Keratinocyte (primary cell): ENCODE measurements around the gene LARGE1. TPM values are rescaled to one million over a fixed set of nuclear protein-coding genes. Genes with fewer than 3 reads are reported as not detected.

ENCODE experiments used
- DNase-seq: peaks from one replicate; pipeline ENCODE4 v3.0.0-alpha.2; 2011; ENCODE audit warnings: low read depth, missing footprints, low spot score
- FAIRE-seq: peaks from 2 replicates; lab custom pipeline; 2011; peaks lifted over from hg19 to GRCh38; lab: Jason Lieb, UNC
- H2AFZ ChIP-seq: 2 replicates; pipeline ENCODE4 v1.6.0; 2012; ENCODE audit warnings: low read length, control low read depth, inconsistent platforms; ENCODE audit not compliant: control insufficient read depth
- H3K27ac ChIP-seq: 2 replicates; pipeline ENCODE4 v1.5.1; 2011; ENCODE audit warnings: low read length; ENCODE audit not compliant: control insufficient read depth, insufficient read depth
- H3K27me3 ChIP-seq: 3 replicates; pipeline ENCODE4 v1.6.0; 2011; ENCODE audit warnings: low read length; ENCODE audit not compliant: control insufficient read depth, insufficient read depth; ENCODE audit errors: extremely low read depth
- H3K36me3 ChIP-seq, 2 experiments: 2 replicates in 1 of 2; 3 replicates in 1 of 2; pipeline ENCODE4 v1.5.1; 2011; ENCODE audit warnings: low read length in 2 of 2, mild to moderate bottlenecking in 1 of 2; ENCODE audit not compliant: control insufficient read depth in 2 of 2, insufficient read depth in 2 of 2; ENCODE audit errors: extremely low read depth in 1 of 2
- H3K4me1 ChIP-seq: 3 replicates; pipeline ENCODE4 v1.5.1; 2011; ENCODE audit warnings: low read length; ENCODE audit not compliant: control insufficient read depth, insufficient read depth; ENCODE audit errors: extremely low read depth
- H3K4me2 ChIP-seq: 3 replicates; pipeline ENCODE4 v1.6.0; 2011; ENCODE audit warnings: low read depth, low read length; ENCODE audit not compliant: control insufficient read depth, insufficient read depth; ENCODE audit errors: extremely low read depth
- H3K4me3 ChIP-seq, 3 experiments: fragments of 200-600 bp in 1 of 3; sonication (generic) in 1 of 3; 2 replicates in 2 of 3; 3 replicates in 1 of 3; pipeline ENCODE4 v1.5.1; 2011 to 2016; ENCODE audit warnings: low read length in 3 of 3, mild to moderate bottlenecking in 3 of 3, control low read depth in 2 of 3, inconsistent platforms in 1 of 3, low read depth in 1 of 3, mixed read lengths in 1 of 3, mixed run types in 1 of 3, moderate library complexity in 1 of 3; ENCODE audit not compliant: control insufficient read depth in 2 of 3, insufficient read depth in 2 of 3; ENCODE audit errors: extremely low read depth in 1 of 3
- H3K79me2 ChIP-seq: 2 replicates; pipeline ENCODE4 v1.6.0; 2012; ENCODE audit warnings: low read length; ENCODE audit not compliant: control insufficient read depth, insufficient read depth
- H3K9ac ChIP-seq: 3 replicates; pipeline ENCODE4 v1.6.0; 2011; ENCODE audit warnings: low read length; ENCODE audit not compliant: control insufficient read depth, insufficient read depth; ENCODE audit errors: extremely low read depth
- H3K9me1 ChIP-seq: 3 replicates; pipeline ENCODE4 v1.6.0; 2011; ENCODE audit warnings: low read length; ENCODE audit not compliant: control insufficient read depth, insufficient read depth; ENCODE audit errors: extremely low read depth
- H3K9me3 ChIP-seq: 2 replicates; pipeline ENCODE4 v1.5.1; 2012; ENCODE audit warnings: low read depth, low read length; ENCODE audit not compliant: control insufficient read depth
- H4K20me1 ChIP-seq: 3 replicates; pipeline ENCODE4 v1.6.0; 2011; ENCODE audit warnings: low read length; ENCODE audit not compliant: control insufficient read depth, insufficient read depth; ENCODE audit errors: extremely low read depth
- EZH2 ChIP-seq: IDR thresholded peaks from one replicate; pipeline ENCODE4 v1.6.1; 2012; ENCODE audit warnings: inconsistent platforms, mild to moderate bottlenecking, low read length, moderate library complexity
- dilution Hi-C: fragments of 300-500 bp; cut with MboI; formaldehyde crosslinking; loops from one replicate; pipeline ENCODE4 v1.7.0; 2020; ENCODE audit warnings: low sequenced_read_pairs; ENCODE audit not compliant: extremely low pct_ligation_motif_present
- polyA plus RNA-seq, 5 experiments: library from polyadenylated mRNA; depleted of rRNA in 3 of 5; stranded (reverse) in 3 of 5; stranded (forward) in 1 of 5; unstranded in 1 of 5; fragments of >200 nt; gene quantifications; 1 replicate in 1 of 5; 2 replicates in 3 of 5; 3 replicates in 1 of 5; pipeline versions ENCODE4 v1.2.1 to v1.2.3, GENCODE V29; 2011 to 2012; ENCODE audit warnings: missing spikeins in 2 of 5, low read depth in 1 of 5, low replicate concordance in 1 of 5
- TF ChIP-seq, protein P1 (sequence below), 3 experiments: IDR thresholded peaks in 1 of 3; conservative IDR thresholded peaks in 1 of 3; optimal IDR thresholded peaks in 1 of 3; 2 replicates in 2 of 3; 3 replicates in 1 of 3; pipeline versions ENCODE3 to v1.5.1; 2011; ENCODE audit warnings: low read length in 3 of 3, mild to moderate bottlenecking in 3 of 3, moderate library complexity in 2 of 3, control low read depth in 1 of 3, inconsistent platforms in 1 of 3; ENCODE audit not compliant: insufficient read depth in 2 of 3; ENCODE audit errors: extremely low read depth in 1 of 3

Gene LARGE1
- polyA plus RNA-seq, 1 donor (not counting 4 experiments of a cell fraction or from before 2014, with no cell fraction given) = 4.5 TPM

DNA sequence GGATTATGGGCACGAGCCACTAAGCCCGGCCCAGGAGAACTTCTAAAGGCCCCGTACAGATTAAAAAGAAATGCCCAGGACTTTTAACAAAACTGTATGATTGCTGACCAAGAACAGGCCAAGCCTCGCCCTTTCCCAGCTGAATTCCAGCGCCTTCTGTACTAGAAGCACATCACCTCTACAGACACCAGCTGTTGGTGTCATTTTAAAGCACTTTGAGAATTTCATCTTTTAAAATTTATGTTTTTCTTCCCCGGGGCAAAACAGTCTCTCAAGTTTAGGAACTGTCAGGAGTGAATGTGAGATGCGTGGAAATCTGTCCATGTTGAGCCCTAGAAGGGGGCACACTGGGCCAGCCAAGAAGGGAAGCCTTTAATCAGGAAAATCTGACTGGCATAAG lies 362.4 kb downstream of the LARGE1 start:
- dilution Hi-C loops = no loop called here
- no peaks in the 10 kb centered on the region for H4K20me1 ChIP-seq
- no peak for FAIRE-seq
- H3K27me3 ChIP-seq = no peaks in the 10 kb centered on the region
- H3K9me3 ChIP-seq = no peaks in the 10 kb centered on the region
- H3K4me2 ChIP-seq = no peak overlapping the region
- no peaks in the 10 kb centered on the region for H3K36me3 ChIP-seq
- DNase-seq = no peak
- H3K9me1 ChIP-seq = no peaks in the 10 kb centered on the region
- H3K4me1 ChIP-seq = no peaks in the 10 kb centered on the region
- no peak overlapping the region for H3K4me3 ChIP-seq
- TF ChIP-seq EZH2 = no peak
- TF ChIP-seq, protein P1, sequence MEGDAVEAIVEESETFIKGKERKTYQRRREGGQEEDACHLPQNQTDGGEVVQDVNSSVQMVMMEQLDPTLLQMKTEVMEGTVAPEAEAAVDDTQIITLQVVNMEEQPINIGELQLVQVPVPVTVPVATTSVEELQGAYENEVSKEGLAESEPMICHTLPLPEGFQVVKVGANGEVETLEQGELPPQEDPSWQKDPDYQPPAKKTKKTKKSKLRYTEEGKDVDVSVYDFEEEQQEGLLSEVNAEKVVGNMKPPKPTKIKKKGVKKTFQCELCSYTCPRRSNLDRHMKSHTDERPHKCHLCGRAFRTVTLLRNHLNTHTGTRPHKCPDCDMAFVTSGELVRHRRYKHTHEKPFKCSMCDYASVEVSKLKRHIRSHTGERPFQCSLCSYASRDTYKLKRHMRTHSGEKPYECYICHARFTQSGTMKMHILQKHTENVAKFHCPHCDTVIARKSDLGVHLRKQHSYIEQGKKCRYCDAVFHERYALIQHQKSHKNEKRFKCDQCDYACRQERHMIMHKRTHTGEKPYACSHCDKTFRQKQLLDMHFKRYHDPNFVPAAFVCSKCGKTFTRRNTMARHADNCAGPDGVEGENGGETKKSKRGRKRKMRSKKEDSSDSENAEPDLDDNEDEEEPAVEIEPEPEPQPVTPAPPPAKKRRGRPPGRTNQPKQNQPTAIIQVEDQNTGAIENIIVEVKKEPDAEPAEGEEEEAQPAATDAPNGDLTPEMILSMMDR (optimal IDR thresholded peaks at IDR 0.05 in 1 of 3, IDR thresholded peaks at IDR 0.05 in 1 of 3, conservative IDR thresholded peaks at IDR 0.05 in 1 of 3; ENCODE audit: extremely low read depth in 1 of 3, insufficient read depth in 2 of 3, low read length in 3 of 3) = no peak
- no peaks in the 10 kb centered on the region for H3K79me2 ChIP-seq
- H2AFZ ChIP-seq = no peak overlapping the region
- H3K27ac ChIP-seq = no peak overlapping the region
- no peak overlapping the region for H3K9ac ChIP-seq

DNA sequence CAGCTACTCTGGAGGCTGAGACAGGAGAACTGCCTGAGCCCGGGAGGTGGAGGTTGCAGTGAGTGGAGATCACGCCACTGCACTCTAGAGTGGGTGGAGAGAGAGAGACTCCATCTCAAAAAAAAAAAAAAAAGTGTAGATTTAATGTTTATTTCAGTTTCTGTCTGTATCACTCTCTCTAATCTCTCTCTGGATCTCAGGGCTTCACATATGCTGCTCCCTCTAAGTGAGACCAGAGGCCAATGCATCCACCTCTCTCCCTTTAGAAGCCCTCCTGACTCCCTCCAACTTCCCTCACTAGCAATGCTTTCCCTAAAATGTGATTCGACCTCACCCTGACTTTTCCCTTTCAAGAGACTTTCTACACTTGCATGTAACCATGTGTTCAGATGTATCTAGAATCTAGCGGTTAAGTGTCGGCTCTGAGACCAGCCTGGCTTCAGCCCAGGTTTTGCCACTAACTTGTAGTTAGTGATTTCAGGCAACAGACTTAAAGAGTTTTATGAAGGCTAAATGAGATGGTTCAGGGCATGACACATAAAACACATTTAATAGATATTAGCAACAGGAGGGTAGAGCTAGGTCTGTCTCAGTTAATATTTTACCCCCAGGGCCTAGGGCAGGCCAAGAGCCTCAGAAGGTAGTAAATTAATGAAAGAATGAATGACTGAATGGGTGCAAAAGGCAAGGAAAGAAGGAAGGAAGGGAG lies 364.3 kb downstream of the LARGE1 start:
- DNase-seq = no peak
- TF ChIP-seq, protein P1 (optimal IDR thresholded peaks at IDR 0.05 in 1 of 3, IDR thresholded peaks at IDR 0.05 in 1 of 3, conservative IDR thresholded peaks at IDR 0.05 in 1 of 3; ENCODE audit: extremely low read depth in 1 of 3, insufficient read depth in 2 of 3, low read length in 3 of 3) = no peak
- H3K36me3 ChIP-seq = no peaks in the 10 kb centered on the region
- H3K9me1 ChIP-seq = no peaks in the 10 kb centered on the region
- H3K79me2 ChIP-seq = no peaks in the 10 kb centered on the region
- no peaks in the 10 kb centered on the region for H4K20me1 ChIP-seq
- no peak overlapping the region for H3K4me2 ChIP-seq
- no peak overlapping the region for H3K4me3 ChIP-seq
- H2AFZ ChIP-seq = no peak overlapping the region
- no peaks in the 10 kb centered on the region for H3K27me3 ChIP-seq
- no peak overlapping the region for H3K9ac ChIP-seq
- no peak overlapping the region for H3K27ac ChIP-seq
- no peaks in the 10 kb centered on the region for H3K9me3 ChIP-seq
- dilution Hi-C loops = no loop called here
- no peaks in the 10 kb centered on the region for H3K4me1 ChIP-seq
- FAIRE-seq = no peak
